Esophagus muscularis mucosa (tissue), 3 donors: ENCODE measurements around the gene CYBA.

Source experiments
- POLR2A ChIP-seq: fragments of 450-650 bp; IDR thresholded peaks from one replicate; pipeline ENCODE4 v1.6.1; 2017; ENCODE audit warnings: antibody characterized with exemption, moderate library complexity, mild to moderate bottlenecking, low read depth
- TF ChIP-seq, protein P1 (sequence below), 3 experiments: fragments of 200-600 bp in 2 of 3; fragments of 450-650 bp in 1 of 3; sonication (generic) in 2 of 3; IDR thresholded peaks; one replicate each; pipeline ENCODE4 v1.5.1; 2017 to 2019; ENCODE audit warnings: antibody characterized with exemption in 3 of 3, mild to moderate bottlenecking in 2 of 3, moderate library complexity in 1 of 3

DNA sequence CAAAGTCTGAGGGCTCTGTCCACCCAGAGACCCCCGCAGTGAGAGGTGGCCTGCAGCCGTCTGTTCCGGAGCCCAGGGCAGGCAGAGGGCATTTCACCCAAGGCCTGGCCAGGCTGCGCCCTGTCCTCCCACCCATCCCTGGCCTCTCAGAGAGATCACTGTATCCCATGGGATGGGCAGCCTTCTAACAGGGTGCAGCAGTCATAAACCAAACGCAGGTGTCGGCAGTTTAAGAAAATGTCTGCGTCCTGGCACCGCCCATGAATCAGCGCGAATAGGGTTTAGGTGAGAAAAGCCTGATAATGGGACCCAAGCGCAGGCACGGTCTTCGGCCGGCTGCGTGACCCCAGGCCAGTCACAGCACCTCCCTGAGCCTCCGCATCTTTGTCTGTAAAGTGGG, 5.4 kb downstream of the CYBA start:
- TF ChIP-seq, protein P1, sequence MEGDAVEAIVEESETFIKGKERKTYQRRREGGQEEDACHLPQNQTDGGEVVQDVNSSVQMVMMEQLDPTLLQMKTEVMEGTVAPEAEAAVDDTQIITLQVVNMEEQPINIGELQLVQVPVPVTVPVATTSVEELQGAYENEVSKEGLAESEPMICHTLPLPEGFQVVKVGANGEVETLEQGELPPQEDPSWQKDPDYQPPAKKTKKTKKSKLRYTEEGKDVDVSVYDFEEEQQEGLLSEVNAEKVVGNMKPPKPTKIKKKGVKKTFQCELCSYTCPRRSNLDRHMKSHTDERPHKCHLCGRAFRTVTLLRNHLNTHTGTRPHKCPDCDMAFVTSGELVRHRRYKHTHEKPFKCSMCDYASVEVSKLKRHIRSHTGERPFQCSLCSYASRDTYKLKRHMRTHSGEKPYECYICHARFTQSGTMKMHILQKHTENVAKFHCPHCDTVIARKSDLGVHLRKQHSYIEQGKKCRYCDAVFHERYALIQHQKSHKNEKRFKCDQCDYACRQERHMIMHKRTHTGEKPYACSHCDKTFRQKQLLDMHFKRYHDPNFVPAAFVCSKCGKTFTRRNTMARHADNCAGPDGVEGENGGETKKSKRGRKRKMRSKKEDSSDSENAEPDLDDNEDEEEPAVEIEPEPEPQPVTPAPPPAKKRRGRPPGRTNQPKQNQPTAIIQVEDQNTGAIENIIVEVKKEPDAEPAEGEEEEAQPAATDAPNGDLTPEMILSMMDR (IDR thresholded peaks at IDR 0.05) = no peak
- TF ChIP-seq POLR2A = no peak
